ENCODE measurements around the gene AADACL2. TPM values are rescaled to one million over a fixed set of nuclear protein-coding genes. Genes with fewer than 3 reads are reported as not detected.

The AADACL2 gene
- total RNA-seq, 2 donors from 2014 or later = not detected

- no peak for TF ChIP-seq POLR2A (IDR thresholded peaks at IDR 0.05)
- TF ChIP-seq, protein P1, sequence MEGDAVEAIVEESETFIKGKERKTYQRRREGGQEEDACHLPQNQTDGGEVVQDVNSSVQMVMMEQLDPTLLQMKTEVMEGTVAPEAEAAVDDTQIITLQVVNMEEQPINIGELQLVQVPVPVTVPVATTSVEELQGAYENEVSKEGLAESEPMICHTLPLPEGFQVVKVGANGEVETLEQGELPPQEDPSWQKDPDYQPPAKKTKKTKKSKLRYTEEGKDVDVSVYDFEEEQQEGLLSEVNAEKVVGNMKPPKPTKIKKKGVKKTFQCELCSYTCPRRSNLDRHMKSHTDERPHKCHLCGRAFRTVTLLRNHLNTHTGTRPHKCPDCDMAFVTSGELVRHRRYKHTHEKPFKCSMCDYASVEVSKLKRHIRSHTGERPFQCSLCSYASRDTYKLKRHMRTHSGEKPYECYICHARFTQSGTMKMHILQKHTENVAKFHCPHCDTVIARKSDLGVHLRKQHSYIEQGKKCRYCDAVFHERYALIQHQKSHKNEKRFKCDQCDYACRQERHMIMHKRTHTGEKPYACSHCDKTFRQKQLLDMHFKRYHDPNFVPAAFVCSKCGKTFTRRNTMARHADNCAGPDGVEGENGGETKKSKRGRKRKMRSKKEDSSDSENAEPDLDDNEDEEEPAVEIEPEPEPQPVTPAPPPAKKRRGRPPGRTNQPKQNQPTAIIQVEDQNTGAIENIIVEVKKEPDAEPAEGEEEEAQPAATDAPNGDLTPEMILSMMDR (IDR thresholded peaks at IDR 0.05) = no peak
- Histone ChIP-seq H3K4me1 (no peaks in the 10 kb centered on the region), H3K4me3 (no peak overlapping the region), H3K9me3 (peaks cover 0 to 5% (median 0%) of the 10 kb centered on the region in 3 donors), H3K27me3 (no peaks in the 10 kb centered on the region), H3K27ac (no peak overlapping the region), H3K36me3 (replicated peaks in 1 of 2; ENCODE audit: insufficient read depth in 1 of 2, low read depth in 2 of 2) (no peaks in the 10 kb centered on the region)
- 85 to 88% methylated on average over 2 of the region's 2 CpGs for WGBS, 2 donors
- intact Hi-C loops (cut with DNase I) = no loop called here
- DNase-seq = no peak
- no peak for ATAC-seq
Observed at GRCh38 chr3:151732861-151733260, 866 bp upstream of the AADACL2 start.

- no peak overlapping the region for H3K4me3 ChIP-seq
- H3K4me1 ChIP-seq = no peaks in the 10 kb centered on the region
- 51 to 52% methylated on average over 4 of the region's 4 CpGs for WGBS, 2 donors
- DNase-seq (no peak), ATAC-seq (no peak)
- no peaks in the 10 kb centered on the region for H3K36me3 ChIP-seq (replicated peaks in 1 of 2; ENCODE audit: insufficient read depth in 1 of 2, low read depth in 2 of 2)
- no peaks in the 10 kb centered on the region for H3K27me3 ChIP-seq
- H3K27ac ChIP-seq = no peak overlapping the region
- no peak for TF ChIP-seq POLR2A (IDR thresholded peaks at IDR 0.05)
- TF ChIP-seq, protein P1 (IDR thresholded peaks at IDR 0.05) = no peak
- H3K9me3 ChIP-seq = peaks cover 0 to 5% (median 0%) of the 10 kb centered on the region in 3 donors
- intact Hi-C loops (cut with DNase I) = no loop called here
Observed at GRCh38 chr3:151740581-151740980, 6.9 kb downstream of the AADACL2 start.

GRCh38 chr3:151743855-151744254 is 10.1 kb downstream of the AADACL2 start:
- ATAC-seq (no peak), DNase-seq (no peak)
- no peaks in the 10 kb centered on the region for H3K9me3 ChIP-seq
- 62 to 72% methylated on average over 4 of the region's 4 CpGs for WGBS, 2 donors
- intact Hi-C loops (cut with DNase I) = no loop called here
- H3K4me1 ChIP-seq = no peaks in the 10 kb centered on the region
- H3K4me3 ChIP-seq = no peak overlapping the region
- no peak overlapping the region for H3K27ac ChIP-seq
- no peaks in the 10 kb centered on the region for H3K27me3 ChIP-seq
- no peaks in the 10 kb centered on the region for H3K36me3 ChIP-seq (replicated peaks in 1 of 2; ENCODE audit: insufficient read depth in 1 of 2, low read depth in 2 of 2)
- TF ChIP-seq POLR2A (IDR thresholded peaks at IDR 0.05) = no peak

DNA sequence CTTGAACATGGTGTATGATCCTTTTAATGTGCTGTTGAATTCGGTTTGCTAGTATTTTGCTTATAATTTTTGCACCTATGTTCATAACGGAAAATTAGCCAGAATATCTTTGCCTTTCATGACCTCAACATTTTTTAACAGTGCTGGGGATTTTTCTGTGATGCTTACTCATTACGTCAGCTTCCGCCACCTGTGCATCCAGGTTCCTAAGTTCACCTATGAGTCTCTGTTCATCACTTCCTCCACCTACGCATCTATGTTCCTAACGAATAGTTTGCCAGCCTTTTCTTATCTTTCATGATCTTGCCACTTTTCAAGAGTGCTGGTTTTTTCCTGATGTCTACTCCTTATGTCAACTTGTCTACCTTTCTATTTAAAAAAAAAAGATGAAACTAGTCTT is 16.5 kb downstream of the AADACL2 start:
- H3K4me1 ChIP-seq = no peaks in the 10 kb centered on the region
- no peak for TF ChIP-seq POLR2A (IDR thresholded peaks at IDR 0.05)
- TF ChIP-seq, protein P1 (IDR thresholded peaks at IDR 0.05) = no peak
- H3K4me3 ChIP-seq = no peak overlapping the region
- H3K27me3 ChIP-seq = no peaks in the 10 kb centered on the region
- no peak for DNase-seq
- no peaks in the 10 kb centered on the region for H3K9me3 ChIP-seq
- H3K27ac ChIP-seq = no peak overlapping the region
- intact Hi-C loops (cut with DNase I) = no loop called here
- WGBS, 2 donors = 82 to 83% methylated on average over 6 of the region's 6 CpGs
- no peak for ATAC-seq
- H3K36me3 ChIP-seq (replicated peaks in 1 of 2; ENCODE audit: insufficient read depth in 1 of 2, low read depth in 2 of 2) = no peaks in the 10 kb centered on the region

DNA sequence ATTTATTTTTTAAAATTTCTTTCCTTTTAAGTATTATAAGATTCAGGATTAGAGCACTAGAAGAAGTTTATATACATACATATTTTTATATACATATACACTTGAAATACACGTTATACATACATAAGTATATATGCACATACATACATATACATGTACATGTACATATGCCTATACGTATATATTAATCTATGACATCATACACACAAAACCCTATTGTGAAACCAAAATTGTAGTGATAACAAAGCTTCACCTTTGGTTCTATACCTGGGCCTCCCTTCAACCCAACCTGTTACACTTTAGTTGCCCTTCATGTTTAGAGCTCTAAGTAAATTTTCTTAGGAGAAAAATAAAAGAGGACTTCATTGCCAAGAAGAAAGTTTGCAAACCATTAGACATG is 17.0 kb downstream of the AADACL2 start:
- no peak for ATAC-seq
- WGBS, 2 donors = 83% methylated on average over 2 of the region's 2 CpGs

More for the DNA sequence above, 17.0 kb downstream of the AADACL2 start:
- intact Hi-C loops (cut with DNase I) = no loop called here
- no peak for TF ChIP-seq POLR2A (IDR thresholded peaks at IDR 0.05)
- TF ChIP-seq, protein P1 (IDR thresholded peaks at IDR 0.05) = no peak
- DNase-seq = no peak
- Histone ChIP-seq H3K36me3 (replicated peaks in 1 of 2; ENCODE audit: insufficient read depth in 1 of 2, low read depth in 2 of 2) (no peaks in the 10 kb centered on the region), H3K27me3 (no peaks in the 10 kb centered on the region), H3K27ac (no peak overlapping the region), H3K4me1 (no peaks in the 10 kb centered on the region), H3K4me3 (no peak overlapping the region), H3K9me3 (no peaks in the 10 kb centered on the region)

All from body of pancreas (tissue), 4 donors.